Measurements from ENCODE around the gene ZNF283. TPM values are rescaled to one million over a fixed set of nuclear protein-coding genes. Genes with fewer than 3 reads are reported as not detected.

ZNF283 gene
- 2.5 and 2.7 TPM in 2 replicates for total RNA-seq

DNA sequence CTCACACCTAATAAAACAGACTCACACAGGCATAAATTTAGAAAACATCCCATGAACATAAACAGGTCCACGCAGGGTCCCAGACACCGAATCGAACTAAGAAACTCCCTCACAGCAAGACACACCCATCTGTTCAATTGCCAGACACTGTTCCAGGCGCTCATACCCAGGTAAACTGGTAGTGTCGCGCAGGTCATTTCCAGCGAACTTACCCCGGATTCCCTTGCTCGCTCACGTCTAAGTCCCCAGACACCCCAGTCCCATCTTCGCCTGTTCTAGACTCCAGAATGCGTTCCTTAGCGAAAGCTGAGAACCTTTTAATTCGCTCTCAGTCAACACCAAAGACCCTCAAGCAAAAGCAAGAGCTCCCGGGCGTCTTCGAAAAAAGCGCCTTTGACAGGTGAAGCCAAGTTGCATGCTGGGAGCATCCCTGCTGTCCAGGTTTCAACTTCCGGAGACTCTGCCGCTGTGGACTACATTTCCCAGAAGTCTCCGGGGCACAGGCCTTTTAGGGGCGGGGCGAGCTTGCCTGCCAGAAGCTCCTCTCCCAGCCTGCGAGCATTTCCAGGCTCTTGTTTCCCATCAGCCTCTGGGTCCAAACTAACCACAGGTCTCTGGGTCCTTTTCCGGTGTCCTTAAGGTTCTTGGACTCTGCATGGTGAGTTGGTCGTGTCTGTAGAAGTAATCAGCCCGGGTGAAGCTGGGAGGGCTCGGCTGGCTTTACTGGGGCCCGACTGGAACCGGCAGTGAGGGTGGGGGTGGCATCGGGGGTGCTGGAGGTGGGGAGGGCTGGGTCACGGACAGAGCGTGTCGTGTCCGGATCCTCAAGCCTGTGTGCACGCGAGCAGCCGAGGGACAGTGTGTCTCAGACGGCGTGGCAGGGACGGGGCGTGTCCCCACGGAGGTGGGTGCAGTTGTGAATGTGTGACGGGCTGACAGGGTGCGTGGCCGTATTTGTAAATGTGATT, at the start of gene ZNF283:
Gene ZNF283, plus strand, starts transcription at position 535 of the 968 bp plus-strand sequence. CDS start 6,184 bp downstream, outside the sequence.

DNA sequence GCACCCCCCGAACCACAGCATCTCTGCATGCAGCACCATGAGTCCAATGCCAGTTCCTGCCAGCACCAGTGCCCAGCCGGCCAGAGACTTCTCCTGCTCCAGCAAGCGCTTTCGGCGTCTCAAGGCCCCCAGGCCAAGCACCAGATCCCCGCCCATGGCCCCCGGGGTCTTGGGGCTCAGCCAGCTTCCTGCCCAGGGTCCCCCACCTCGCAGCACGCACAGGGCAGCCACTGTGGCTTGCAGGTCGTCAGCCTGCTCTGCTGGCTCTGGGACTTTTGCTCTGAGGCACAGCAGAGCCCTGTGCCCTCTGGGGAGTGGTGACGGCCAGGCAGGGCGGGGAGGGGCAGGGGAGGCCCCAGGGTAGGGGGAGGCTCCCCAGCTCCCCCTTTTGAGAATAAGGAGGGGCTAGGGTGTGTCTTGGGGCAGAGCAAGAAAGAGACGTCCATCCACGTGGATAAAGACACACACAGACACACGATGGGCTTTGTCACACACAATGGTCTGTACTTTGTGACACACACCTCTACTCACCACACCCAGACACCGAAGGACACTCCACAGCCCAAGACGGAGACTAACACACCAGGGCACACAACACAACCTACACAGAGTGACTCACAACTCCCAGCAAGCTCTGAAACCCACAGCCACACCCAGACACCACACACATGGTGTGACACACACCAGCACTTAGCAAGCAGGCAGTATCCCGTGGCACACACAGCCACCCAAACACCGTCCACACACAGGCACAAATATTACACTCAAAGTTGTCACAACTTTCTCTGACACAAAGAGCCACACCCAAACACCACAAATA, 46.2 kb upstream of the ZNF283 start, which contains the start of gene KCNN4:
Gene KCNN4, minus strand, starts transcription at position 268 of the 820 bp plus-strand sequence. Its CDS starts 112 bp downstream, at position 156.

DNA sequence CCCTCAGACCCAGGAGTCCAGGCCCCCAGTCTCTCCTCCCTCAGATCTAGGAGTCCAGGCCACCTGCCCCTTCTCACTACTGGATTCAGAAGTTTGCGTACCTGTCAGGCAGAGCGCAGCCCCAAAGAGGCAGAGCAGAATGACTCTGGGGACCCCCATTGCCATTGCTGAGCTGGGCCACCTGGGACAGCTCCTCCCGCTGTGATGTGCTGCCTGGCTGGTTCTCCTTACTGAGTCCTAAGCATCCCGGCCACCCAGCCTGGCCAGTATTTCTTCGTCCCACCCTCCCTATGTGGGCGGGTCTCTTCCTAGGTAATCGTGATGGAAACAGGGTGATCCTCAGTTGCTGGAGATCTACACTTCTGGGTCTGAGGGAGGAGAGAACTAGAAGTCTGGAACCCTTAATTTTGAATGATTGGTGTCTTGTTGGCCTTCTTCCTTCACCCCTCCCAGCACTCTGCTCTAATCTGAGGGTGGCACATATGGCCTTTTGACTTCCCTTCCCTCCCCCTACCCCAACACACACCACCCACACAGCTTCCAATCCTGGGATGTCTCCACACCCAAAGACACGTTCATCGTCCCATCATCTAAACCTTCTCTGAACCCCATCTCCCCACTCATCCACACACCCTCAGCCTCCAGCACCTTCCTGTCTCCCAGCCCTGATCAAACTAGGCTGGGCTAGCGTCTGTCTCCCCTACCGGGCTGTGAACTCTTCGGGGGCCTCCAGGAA, 24.7 kb upstream of the ZNF283 start, which contains the start of gene LYPD5:
Gene LYPD5, minus strand, starts transcription at position 232 of the 736 bp plus-strand sequence. Its CDS starts 67 bp downstream, at position 165.

DNA sequence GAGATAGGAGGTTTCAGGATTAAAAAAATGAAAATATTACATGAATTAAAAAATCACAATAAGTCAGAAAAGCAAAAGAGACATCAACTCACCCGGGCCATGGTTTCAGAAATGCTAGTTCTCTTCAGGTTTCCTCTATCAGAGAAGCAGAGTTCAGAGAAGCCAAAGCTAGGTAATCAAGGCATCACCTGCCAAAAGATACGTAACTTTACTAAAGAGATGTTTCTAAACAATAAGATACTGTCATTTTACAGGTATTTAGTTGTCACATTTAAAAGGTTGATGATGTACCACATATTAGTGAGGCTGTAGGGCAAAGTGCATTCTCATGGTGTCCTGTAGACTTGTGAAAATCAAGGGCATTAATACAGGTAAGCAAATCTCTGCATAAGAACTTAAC, 56.7 kb downstream of the ZNF283 start, which contains the start of gene ZNF404:
Gene ZNF404, minus strand, starts transcription at position 101 of the 400 bp plus-strand sequence.

Other genes starting within 250 kb of the ZNF283 start
- gene IRGQ, start 231.2 kb upstream of the ZNF283 start, total RNA-seq = 23.6 and 24.0 TPM in 2 replicates
- 11.8 and 16.6 TPM in 2 replicates for gene ZNF576, start 230.7 kb upstream of the ZNF283 start, total RNA-seq
- gene SRRM5, start 215.2 kb upstream of the ZNF283 start, total RNA-seq = 0.33 TPM in 1 of 2 replicates, not detected in the other
- gene ZNF428, start 207.7 kb upstream of the ZNF283 start, total RNA-seq = 42.8 and 50.8 TPM in 2 replicates
- 1.1 and 1.6 TPM in 2 replicates for gene CADM4, start 187.5 kb upstream of the ZNF283 start, total RNA-seq
- gene PLAUR, start 157.2 kb upstream of the ZNF283 start, total RNA-seq = 168 and 177 TPM in 2 replicates
- gene IRGC, start 111.2 kb upstream of the ZNF283 start, total RNA-seq = not detected in 2 replicates
- 12.0 and 16.7 TPM in 2 replicates for gene SMG9, start 72.4 kb upstream of the ZNF283 start, total RNA-seq
- gene KCNN4, start 46.3 kb upstream of the ZNF283 start, total RNA-seq = 1.3 and 3.2 TPM in 2 replicates
- gene LYPD5, start 24.9 kb upstream of the ZNF283 start, total RNA-seq = 2.4 and 3.9 TPM in 2 replicates
- gene ZNF404, start 56.6 kb downstream of the ZNF283 start, total RNA-seq = 1.3 and 3.4 TPM in 2 replicates
- gene ZNF45, start 108.0 kb downstream of the ZNF283 start, total RNA-seq = 4.3 and 6.8 TPM in 2 replicates
- 2.4 and 3.3 TPM in 2 replicates for gene ZNF221, start 123.9 kb downstream of the ZNF283 start, total RNA-seq
- 2.6 and 6.1 TPM in 2 replicates for gene ZNF155, start 156.9 kb downstream of the ZNF283 start, total RNA-seq
- 0.94 and 1.4 TPM in 2 replicates for gene ZNF230, start 175.6 kb downstream of the ZNF283 start, total RNA-seq
- 1.4 and 1.8 TPM in 2 replicates for gene ZNF222, start 198.1 kb downstream of the ZNF283 start, total RNA-seq
- gene ZNF223, start 224.7 kb downstream of the ZNF283 start, total RNA-seq = 2.3 and 2.5 TPM in 2 replicates
- 0.73 and 0.98 TPM in 2 replicates for gene ZNF284, start 244.8 kb downstream of the ZNF283 start, total RNA-seq

Data from mammary microvascular endothelial cell (primary cell).